ENCODE results near the gene REEP2.
"Not testable (repeated sequence)": the region's sequence is repeated elsewhere in the genome, so short reads cannot be mapped to it uniquely, and the experiment has no call there.

The REEP2 gene

GRCh38 chr5:138466125-138466899 is 27.5 kb downstream of the REEP2 start:
- DNase-seq (ENCODE audit: low spot score), result no peak

DNA sequence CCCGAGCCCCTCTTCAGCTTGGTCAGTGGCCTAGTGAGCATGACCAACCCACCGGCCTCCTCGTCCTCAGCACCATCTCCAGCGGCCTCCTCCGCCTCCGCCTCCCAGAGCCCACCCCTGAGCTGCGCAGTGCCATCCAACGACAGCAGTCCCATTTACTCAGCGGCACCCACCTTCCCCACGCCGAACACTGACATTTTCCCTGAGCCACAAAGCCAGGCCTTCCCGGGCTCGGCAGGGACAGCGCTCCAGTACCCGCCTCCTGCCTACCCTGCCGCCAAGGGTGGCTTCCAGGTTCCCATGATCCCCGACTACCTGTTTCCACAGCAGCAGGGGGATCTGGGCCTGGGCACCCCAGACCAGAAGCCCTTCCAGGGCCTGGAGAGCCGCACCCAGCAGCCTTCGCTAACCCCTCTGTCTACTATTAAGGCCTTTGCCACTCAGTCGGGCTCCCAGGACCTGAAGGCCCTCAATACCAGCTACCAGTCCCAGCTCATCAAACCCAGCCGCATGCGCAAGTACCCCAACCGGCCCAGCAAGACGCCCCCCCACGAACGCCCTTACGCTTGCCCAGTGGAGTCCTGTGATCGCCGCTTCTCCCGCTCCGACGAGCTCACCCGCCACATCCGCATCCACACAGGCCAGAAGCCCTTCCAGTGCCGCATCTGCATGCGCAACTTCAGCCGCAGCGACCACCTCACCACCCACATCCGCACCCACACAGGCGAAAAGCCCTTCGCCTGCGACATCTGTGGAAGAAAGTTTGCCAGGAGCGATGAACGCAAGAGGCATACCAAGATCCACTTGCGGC is 28.2 kb downstream of the REEP2 start:
- no peak for DNase-seq (ENCODE audit: low spot score)

- no peak for DNase-seq (ENCODE audit: low spot score)
Measured at GRCh38 chr5:138467711-138468132, 28.9 kb downstream of the REEP2 start.

DNA sequence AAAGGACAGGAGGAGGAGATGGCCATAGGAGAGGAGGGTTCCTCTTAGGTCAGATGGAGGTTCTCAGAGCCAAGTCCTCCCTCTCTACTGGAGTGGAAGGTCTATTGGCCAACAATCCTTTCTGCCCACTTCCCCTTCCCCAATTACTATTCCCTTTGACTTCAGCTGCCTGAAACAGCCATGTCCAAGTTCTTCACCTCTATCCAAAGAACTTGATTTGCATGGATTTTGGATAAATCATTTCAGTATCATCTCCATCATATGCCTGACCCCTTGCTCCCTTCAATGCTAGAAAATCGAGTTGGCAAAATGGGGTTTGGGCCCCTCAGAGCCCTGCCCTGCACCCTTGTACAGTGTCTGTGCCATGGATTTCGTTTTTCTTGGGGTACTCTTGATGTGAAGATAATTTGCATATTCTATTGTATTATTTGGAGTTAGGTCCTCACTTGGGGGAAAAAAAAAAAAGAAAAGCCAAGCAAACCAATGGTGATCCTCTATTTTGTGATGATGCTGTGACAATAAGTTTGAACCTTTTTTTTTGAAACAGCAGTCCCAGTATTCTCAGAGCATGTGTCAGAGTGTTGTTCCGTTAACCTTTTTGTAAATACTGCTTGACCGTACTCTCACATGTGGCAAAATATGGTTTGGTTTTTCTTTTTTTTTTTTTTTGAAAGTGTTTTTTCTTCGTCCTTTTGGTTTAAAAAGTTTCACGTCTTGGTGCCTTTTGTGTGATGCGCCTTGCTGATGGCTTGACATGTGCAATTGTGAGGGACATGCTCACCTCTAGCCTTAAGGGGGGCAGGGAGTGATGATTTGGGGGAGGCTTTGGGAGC is 29.5 kb downstream of the REEP2 start:
- DNase-seq (ENCODE audit: low spot score), result no peak

- no peak for DNase-seq (ENCODE audit: low spot score)
Measured at GRCh38 chr5:138468966-138469539, 30.2 kb downstream of the REEP2 start.

DNA sequence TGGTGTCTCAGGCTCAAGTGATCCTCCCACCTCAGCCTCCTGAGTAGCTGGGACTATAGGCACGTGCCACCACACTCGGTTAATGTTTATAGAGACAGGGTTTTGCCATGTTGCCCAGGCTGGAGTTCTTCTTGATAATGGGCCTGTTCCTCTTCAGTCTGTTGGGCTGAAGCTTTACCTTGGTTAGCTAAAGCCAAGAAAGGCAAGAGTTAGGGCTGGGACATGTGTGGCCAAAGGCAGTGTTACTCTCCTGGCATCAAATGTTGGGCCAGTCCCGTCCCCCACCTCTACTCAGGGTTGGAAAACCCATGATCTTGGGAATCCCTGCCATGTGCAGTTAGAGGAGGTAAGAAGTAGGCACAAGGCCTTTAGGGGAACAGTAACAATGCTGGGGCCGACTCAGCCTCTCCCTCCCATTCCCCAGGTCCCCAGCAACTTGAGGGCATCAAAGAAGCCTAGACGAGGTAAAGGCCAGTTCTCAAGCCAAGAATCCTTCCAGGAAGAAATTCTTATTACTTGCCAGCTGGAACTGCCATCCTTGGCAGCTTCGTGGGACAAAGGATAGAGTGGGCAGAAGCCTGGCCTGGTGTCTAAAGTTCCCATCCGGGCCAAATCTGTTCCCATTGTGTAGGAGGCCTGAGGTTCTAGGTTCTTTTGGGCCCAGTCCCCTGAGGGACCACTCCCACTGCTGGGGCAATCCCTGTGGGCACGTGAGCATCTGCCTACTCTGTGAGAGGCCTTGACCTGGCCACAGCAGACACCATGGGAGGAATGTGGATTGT is 30.9 kb downstream of the REEP2 start:
- no peak for DNase-seq (ENCODE audit: low spot score)

GRCh38 chr5:138470322-138471051 is 31.6 kb downstream of the REEP2 start:
- DNase-seq (ENCODE audit: low spot score), result no peak

DNA sequence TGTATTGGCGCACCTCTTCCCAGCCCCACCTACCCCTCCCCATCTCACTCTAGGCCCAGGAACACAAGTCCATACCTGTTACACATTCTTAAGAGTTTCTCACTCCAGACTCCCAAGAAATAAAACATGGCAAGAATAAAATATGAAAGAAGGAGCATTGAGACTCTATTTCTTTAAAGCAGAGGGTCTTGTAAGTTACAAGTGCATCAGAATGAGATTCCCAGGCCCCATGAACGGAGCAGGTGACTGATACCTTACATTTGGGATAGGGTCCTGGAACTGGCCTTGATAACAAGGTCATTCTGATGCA is 32.1 kb downstream of the REEP2 start:
- no peak for DNase-seq (ENCODE audit: low spot score)

DNA sequence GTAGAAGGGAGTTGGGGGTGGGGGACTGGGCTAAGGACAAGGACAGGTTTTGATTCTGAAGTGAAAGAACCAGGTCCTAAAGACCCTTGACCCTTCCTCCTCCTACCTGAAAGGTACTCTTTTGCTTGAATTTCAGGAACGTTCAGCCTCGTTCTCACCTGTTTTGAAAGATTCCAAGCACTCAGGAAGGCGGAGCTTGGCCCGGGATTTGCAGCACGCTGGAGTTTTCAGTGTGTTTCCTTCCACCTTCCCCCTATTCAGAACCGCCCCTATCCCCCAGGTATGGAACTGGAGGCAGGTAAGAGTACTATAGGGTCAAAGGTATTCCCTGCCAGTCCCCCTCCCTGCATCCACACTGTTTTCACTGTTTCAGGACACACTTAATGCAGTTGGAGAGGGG is 33.5 kb downstream of the REEP2 start:
- DNase-seq (ENCODE audit: low spot score), result no peak

DNA sequence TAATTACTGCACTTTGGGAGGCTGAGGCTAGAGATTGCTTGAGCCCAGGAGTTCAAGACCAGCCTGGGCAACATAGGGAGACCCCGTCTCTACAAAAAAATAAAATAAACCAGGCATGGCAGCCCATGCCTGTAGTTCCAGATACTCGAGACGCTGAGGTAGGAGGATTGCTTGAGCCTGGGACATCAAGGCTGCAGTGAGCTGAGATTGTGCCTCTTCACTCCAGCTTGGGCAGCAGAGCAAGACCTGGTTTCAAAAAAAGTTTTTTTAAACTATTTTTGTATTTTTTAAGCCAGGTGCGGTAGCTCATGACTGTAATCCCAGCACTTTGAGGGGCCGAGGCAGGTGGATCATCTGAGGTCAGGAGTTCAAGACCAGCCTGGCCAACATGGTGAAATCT is 34.3 kb downstream of the REEP2 start:
- DNase-seq (ENCODE audit: low spot score), result not testable (repeated sequence)

- no peak for DNase-seq (ENCODE audit: low spot score)
Measured at GRCh38 chr5:138476918-138477317, 38.1 kb downstream of the REEP2 start.

DNA sequence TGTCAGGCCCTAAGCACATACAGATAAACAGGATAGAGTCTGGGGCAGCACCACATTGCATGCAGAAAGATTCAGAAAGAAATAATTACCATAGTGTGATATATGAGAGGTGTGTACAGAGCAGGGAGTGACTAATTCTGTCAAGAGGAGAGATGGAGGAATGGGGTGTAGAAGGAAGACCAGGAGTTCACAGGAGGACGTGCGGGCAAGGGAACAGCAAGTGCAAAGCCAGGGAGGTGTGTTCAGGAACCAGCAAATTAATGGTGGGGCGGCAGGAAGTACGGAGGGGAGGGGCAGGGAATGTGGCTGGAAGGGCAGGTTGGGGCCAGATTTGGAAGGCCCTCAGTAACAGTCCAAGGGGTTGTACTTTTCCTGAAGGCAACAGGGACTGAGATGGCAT is 43.8 kb downstream of the REEP2 start:
- no peak for DNase-seq (ENCODE audit: low spot score)

DNA sequence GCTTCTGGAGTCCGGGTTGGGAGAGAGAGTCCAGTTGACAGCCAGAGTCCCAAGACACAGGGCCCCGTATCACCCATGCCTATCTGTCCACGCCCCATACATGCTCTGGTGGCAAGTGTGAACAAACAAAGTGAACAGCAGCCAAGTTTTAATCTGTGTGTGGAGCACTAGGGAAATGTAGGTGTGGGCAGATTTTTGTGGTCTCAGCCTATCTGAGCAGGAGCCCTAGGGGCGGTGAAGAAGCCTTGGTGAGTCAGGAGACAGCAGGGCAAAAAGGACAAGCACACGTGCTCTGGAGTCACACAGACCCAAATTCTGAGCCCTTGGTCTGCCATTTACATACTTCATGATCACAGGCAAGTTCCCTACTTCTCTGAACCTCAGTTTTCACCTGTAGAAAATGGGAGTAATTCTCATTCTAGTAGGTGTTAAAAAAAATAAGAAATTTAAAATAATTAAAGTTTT is 49.7 kb downstream of the REEP2 start:
- no peak for DNase-seq (ENCODE audit: low spot score)

DNA sequence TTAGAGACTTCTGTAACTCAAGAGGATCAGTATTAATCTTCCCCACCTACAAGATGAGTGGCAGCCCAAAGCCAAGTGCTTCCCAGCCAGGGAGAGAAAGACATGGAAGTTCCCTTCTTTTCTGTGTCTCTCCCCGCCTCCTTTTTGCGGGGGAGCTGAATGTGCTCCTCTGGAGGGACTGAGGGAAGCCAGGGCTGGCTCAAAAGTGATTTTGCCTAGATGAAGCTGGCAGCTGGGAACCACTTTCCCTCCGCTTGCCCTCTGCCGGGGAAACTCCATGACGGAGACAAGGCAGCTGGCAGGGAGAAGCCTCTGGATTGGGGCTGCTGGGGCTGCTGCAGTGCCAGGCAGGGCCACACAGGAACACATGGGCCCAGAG is 50.8 kb downstream of the REEP2 start:
- no peak for DNase-seq (ENCODE audit: low spot score)

- no peak for DNase-seq (ENCODE audit: low spot score)
Measured at GRCh38 chr5:138490648-138491283, 51.9 kb downstream of the REEP2 start.

GRCh38 chr5:138491284-138491648 is 52.4 kb downstream of the REEP2 start:
- no peak for DNase-seq (ENCODE audit: low spot score)

- DNase-seq (ENCODE audit: low spot score), result peak; percentile 91
Measured at GRCh38 chr5:138491669-138492559, 53.1 kb downstream of the REEP2 start.

GRCh38 chr5:138492560-138493045 is 53.7 kb downstream of the REEP2 start:
- DNase-seq (ENCODE audit: low spot score), result no peak

- no peak for DNase-seq (ENCODE audit: low spot score)
Measured at GRCh38 chr5:138495351-138495750, 56.5 kb downstream of the REEP2 start.
